Measurements from ENCODE around the gene DNAAF5.
"Not testable (repeated sequence)": the region's sequence is repeated elsewhere in the genome, so short reads cannot be mapped to it uniquely, and the experiment has no call there.

DNAAF5 gene

DNA sequence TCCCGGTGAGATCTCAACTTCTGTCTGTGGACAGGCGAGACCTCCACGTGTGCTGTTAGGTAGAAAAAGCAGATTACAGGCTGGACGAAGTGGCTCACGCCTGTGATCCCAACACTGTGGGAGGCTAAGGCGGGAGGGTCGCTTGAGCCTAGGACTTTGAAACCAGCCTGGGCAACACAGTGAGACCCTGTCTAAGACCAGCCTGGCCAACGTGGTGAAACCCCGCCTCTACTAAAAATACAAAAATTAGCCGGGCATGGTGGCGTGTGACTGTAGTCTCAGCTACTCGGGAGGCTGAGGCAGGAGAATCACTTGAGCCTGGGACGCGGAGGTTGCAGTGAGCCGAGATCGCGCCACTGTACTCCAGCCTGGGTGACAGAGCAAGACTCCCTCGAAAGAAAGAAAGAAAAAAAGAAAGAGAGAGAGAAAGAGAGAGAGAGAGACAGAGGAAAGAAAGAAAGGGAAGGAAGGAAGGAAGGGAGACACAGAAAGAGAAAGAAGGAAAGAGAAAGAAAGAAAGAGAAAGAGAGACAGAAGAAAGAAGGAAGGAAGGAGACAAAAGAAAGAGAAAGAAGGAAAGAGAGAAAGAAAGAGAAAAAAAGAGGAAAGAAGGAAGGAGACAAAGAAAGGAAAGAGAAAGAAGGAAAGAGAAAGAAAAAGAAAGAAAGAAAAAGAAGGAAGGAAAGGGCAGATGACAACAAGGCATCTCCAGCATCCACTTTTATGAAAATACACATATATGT is 76.2 kb downstream of the DNAAF5 start:
- peak overlapping the region in 1 of 5 donors; percentile 31 for H3K4me3 ChIP-seq (ENCODE audit: low read depth in 1 of 5, low read length in 5 of 5)
- H3K27ac ChIP-seq (ENCODE audit: low read depth, low read length), result peak overlapping the region; percentile 75
- H3K9ac ChIP-seq (ENCODE audit: low read length in 5 of 5), result peak overlapping the region in 3 of 5 donors; percentile 16 to 48 (median 35)
- H3K4me1 ChIP-seq (ENCODE audit: control insufficient read depth in 5 of 5, insufficient read depth in 5 of 5, low read length in 5 of 5), result peaks cover 1 to 26% (median 22%) of the 10 kb centered on the region in 5 donors
- H3K36me3 ChIP-seq (ENCODE audit: control insufficient read depth in 5 of 5, insufficient read depth in 5 of 5, low read length in 5 of 5), result no peaks in the 10 kb centered on the region
- no peaks in the 10 kb centered on the region for H3K9me3 ChIP-seq (ENCODE audit: control insufficient read depth in 5 of 5, low read length in 5 of 5)
- H3K27me3 ChIP-seq (ENCODE audit: control insufficient read depth in 5 of 5, insufficient read depth in 4 of 5, low read length in 5 of 5), result no peaks in the 10 kb centered on the region

DNA sequence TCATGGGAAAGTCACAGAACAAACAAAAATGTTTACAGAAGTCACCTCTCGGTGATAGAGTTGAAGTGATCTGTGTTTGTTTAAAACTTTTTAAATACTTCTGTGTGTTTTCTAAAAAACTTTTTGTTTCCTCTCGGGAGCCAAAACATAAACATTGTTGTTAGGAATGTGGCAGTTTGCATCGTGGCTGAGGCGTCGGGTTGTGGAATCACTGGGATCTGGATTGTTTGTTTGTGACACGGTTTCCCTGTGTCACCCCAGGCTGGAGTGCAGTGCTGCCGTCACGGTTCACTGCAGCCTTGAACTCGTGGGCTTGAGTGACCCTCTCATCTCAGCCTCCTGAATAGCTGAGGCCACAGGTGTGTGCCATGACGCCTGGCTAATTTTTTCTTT is 76.7 kb downstream of the DNAAF5 start:
- H3K9ac ChIP-seq (ENCODE audit: low read length in 5 of 5), result peak overlapping the region in 1 of 5 donors; percentile 16
- no peaks in the 10 kb centered on the region for H3K27me3 ChIP-seq (ENCODE audit: control insufficient read depth in 5 of 5, insufficient read depth in 4 of 5, low read length in 5 of 5)
- H3K27ac ChIP-seq (ENCODE audit: low read depth, low read length), result peak overlapping the region; percentile 75
- H3K4me3 ChIP-seq (ENCODE audit: low read depth in 1 of 5, low read length in 5 of 5), result no peak overlapping the region
- no peaks in the 10 kb centered on the region for H3K9me3 ChIP-seq (ENCODE audit: control insufficient read depth in 5 of 5, low read length in 5 of 5)
- peaks cover 1 to 26% (median 23%) of the 10 kb centered on the region in 5 donors for H3K4me1 ChIP-seq (ENCODE audit: control insufficient read depth in 5 of 5, insufficient read depth in 5 of 5, low read length in 5 of 5)
- H3K36me3 ChIP-seq (ENCODE audit: control insufficient read depth in 5 of 5, insufficient read depth in 5 of 5, low read length in 5 of 5), result no peaks in the 10 kb centered on the region

DNA sequence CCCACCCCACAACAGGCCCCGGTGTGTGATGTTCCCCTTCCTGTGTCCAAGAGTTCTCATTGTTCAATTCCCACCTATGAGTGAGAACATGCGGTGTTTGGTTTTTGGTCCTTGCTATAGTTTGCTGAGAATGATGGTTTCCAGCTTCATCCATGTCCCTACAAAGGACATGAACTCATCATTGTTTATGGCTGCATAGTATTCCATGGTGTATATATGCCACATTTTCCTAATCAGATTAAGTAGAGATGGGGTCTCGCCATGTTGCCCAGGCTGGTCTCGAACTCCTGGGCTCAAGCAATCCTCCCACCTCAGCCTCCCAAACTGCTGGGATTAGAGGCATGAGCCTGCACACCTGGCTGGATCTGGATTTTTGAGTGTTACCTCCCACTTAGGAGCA is 77.3 kb downstream of the DNAAF5 start:
- H3K27me3 ChIP-seq (ENCODE audit: control insufficient read depth in 5 of 5, insufficient read depth in 4 of 5, low read length in 5 of 5); H3K36me3 ChIP-seq (ENCODE audit: control insufficient read depth in 5 of 5, insufficient read depth in 5 of 5, low read length in 5 of 5); H3K9ac ChIP-seq (ENCODE audit: low read length in 5 of 5); H3K4me3 ChIP-seq (ENCODE audit: low read depth in 1 of 5, low read length in 5 of 5); H3K9me3 ChIP-seq (ENCODE audit: control insufficient read depth in 5 of 5, low read length in 5 of 5): not testable (repeated sequence)
- Histone ChIP-seq H3K4me1 (ENCODE audit: control insufficient read depth in 5 of 5, insufficient read depth in 5 of 5, low read length in 5 of 5) (peaks cover 1 to 26% (median 24%) of the 10 kb centered on the region in 5 donors), H3K27ac (ENCODE audit: low read depth, low read length) (peak overlapping the region; percentile 84)

DNA sequence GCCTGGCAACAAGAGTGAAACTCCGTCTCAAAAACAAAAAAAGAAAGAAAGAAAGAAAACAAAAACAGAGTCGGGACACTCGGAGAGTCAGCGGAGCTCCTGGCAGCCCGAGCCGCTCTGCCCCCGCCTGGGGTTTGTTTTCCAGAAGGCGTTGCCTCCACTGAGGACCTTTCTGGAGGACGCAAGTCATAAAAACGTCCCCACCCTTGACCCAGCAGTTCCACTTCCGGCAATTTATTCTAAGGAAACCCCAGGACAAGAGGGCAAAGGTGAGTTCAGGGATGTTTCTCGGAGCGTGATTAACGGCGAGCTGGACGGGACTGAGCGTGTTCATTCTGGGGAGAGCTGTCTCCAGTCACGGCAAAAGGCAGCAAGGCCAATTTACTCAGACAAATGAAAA is 78.8 kb downstream of the DNAAF5 start:
- Histone ChIP-seq H3K9me3 (ENCODE audit: control insufficient read depth in 5 of 5, low read length in 5 of 5) (no peaks in the 10 kb centered on the region), H3K27me3 (ENCODE audit: control insufficient read depth in 5 of 5, insufficient read depth in 4 of 5, low read length in 5 of 5) (no peaks in the 10 kb centered on the region), H3K27ac (ENCODE audit: low read depth, low read length) (peak overlapping the region; percentile 84), H3K36me3 (ENCODE audit: control insufficient read depth in 5 of 5, insufficient read depth in 5 of 5, low read length in 5 of 5) (no peaks in the 10 kb centered on the region), H3K4me1 (ENCODE audit: control insufficient read depth in 5 of 5, insufficient read depth in 5 of 5, low read length in 5 of 5) (peaks cover 1 to 26% (median 21%) of the 10 kb centered on the region in 5 donors), H3K4me3 (ENCODE audit: low read depth in 1 of 5, low read length in 5 of 5) (peak overlapping the region in 3 of 5 donors; percentile 27 to 48 (median 40)), H3K9ac (ENCODE audit: low read length in 5 of 5) (peak overlapping the region in 2 of 5 donors; percentile 3 to 56)

DNA sequence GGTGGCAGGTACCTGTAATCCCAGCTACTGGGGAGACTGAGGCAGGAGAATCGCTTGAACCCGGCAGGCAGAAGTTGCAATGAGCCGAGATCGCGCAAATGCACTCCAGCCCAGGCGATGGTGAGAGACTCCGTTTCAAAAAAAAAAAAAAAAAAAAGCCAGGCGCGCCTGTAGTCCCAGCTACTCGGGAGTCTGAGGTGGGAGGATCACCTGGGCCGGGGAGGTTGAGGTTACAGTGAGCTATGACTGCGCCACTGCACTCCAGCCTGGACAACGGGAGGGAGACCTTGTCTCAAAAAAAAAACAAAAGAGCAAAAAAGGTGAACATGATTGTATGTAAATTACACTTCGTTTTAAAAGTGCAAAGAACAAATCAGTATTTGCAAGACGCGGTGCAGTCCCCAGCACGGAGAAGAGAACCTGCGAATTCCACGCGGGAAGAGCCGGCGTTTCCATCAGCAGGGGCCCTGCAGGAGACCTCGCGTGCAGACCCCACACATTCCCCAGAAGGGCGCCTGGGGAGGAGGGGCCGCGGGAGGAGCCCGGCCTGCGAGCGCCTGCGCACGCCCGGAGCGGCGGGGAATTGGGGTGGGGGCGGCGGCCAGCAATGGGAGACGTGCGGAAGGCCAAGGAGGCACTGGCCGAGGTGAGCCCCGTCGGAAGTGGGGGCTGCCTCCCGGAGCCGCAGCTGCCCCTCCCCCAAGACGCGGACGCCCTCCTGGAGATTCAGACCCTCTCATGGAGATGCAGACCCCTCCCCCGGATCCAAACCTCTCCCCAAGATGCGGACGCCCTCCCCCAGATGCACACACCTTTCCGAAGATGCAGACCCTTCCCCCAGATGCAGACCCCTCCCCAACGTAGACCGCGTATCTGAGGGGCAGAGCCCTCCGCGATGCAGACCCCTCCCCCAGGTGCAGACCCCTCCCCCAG is 89.1 kb downstream of the DNAAF5 start:
- Histone ChIP-seq H3K4me3 (ENCODE audit: low read depth in 1 of 5, low read length in 5 of 5) (peak overlapping the region in 4 of 5 donors; percentile 40 to 56 (median 47)), H3K36me3 (ENCODE audit: control insufficient read depth in 5 of 5, insufficient read depth in 5 of 5, low read length in 5 of 5) (no peaks in the 10 kb centered on the region), H3K27ac (ENCODE audit: low read depth, low read length) (peak overlapping the region; percentile 46), H3K27me3 (ENCODE audit: control insufficient read depth in 5 of 5, insufficient read depth in 4 of 5, low read length in 5 of 5) (no peaks in the 10 kb centered on the region), H3K9ac (ENCODE audit: low read length in 5 of 5) (no peak overlapping the region), H3K9me3 (ENCODE audit: control insufficient read depth in 5 of 5, low read length in 5 of 5) (no peaks in the 10 kb centered on the region), H3K4me1 (ENCODE audit: control insufficient read depth in 5 of 5, insufficient read depth in 5 of 5, low read length in 5 of 5) (peaks cover 6 to 54% (median 48%) of the 10 kb centered on the region in 5 donors)

DNA sequence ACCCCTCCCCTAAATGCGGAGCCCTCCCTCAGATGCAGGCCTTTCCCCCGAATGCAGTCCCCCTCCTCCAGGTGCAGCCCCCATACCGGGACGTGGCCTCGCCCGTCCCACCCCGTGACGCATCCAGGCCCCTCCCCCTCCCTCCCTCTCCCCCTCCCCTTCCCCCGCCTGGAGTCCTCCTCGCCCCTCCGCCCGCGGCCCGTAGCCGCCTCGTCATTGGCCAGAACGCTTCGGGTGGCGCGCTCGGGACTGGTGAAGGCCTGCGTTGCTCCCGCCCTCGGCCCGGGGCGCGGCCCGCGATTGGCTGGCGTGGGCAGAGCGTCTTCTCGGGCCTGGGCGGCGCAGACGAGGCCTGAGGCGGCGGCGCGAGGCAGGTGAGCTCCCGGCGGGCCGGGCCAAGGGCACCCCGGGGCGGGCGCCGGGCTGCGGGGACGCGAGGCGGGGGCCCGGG is 89.8 kb downstream of the DNAAF5 start:
- Histone ChIP-seq H3K9me3 (ENCODE audit: control insufficient read depth in 5 of 5, low read length in 5 of 5) (no peaks in the 10 kb centered on the region), H3K4me3 (ENCODE audit: low read depth in 1 of 5, low read length in 5 of 5) (peak overlapping the region in 2 of 5 donors; percentile 82 to 84), H3K27ac (ENCODE audit: low read depth, low read length) (peak overlapping the region; percentile 46), H3K9ac (ENCODE audit: low read length in 5 of 5) (no peak overlapping the region), H3K4me1 (ENCODE audit: control insufficient read depth in 5 of 5, insufficient read depth in 5 of 5, low read length in 5 of 5) (peaks cover 6 to 57% (median 48%) of the 10 kb centered on the region in 5 donors), H3K27me3 (ENCODE audit: control insufficient read depth in 5 of 5, insufficient read depth in 4 of 5, low read length in 5 of 5) (no peaks in the 10 kb centered on the region), H3K36me3 (ENCODE audit: control insufficient read depth in 5 of 5, insufficient read depth in 5 of 5, low read length in 5 of 5) (no peaks in the 10 kb centered on the region)

DNA sequence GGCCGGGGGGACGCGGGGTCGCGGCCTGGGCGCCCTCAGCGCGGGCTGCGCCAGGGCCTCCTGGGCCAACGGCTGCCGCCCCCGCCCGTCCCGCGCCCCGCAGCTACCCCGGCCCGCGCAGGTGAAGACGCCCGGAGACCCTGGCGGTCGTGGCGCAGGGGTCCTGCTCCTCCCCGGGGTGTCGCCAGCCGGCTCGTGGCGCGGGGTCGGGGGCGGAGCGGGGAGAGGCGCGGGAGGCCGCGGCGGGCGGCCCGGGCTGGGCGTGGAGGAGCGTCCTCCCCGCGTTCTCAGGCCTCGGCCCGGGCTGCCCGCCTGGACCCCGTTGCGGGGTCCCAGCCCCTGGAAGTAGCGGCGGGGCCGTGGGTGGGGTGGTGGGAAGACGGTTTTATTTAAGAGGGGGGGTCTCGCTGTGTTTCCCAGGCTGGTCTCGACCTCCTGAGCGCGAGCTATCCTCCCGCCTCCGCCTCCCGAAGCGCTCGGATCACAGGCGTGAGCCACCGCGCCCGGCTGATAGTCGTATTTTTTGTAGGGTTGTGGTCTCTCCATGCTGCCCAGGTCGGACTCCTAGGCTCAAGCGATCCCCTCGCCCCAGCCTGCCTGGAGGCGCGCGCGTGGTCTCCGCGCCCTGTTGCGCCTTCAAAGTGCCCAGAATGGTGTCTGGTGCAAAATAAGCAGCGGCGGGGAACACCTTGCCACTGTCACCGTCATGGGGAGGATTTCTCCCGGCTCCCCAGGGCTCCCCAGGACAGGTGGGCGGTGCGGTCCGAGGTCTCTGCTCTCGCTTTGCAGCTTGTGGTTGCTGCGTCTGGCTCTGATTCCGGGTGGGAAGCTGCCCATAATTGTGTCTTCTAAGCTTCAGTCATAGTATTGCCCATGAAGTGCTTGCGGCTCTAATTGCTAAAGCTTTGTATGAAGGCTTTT is 90.5 kb downstream of the DNAAF5 start:
- H3K4me1 ChIP-seq (ENCODE audit: control insufficient read depth in 5 of 5, insufficient read depth in 5 of 5, low read length in 5 of 5), result peaks cover 6 to 58% (median 49%) of the 10 kb centered on the region in 5 donors
- peak overlapping the region; percentile 80 for H3K27ac ChIP-seq (ENCODE audit: low read depth, low read length)
- H3K27me3 ChIP-seq (ENCODE audit: control insufficient read depth in 5 of 5, insufficient read depth in 4 of 5, low read length in 5 of 5), result no peaks in the 10 kb centered on the region
- peak overlapping the region; percentile 77 to 91 (median 83) for H3K9ac ChIP-seq (ENCODE audit: low read length in 5 of 5)
- no peaks in the 10 kb centered on the region for H3K36me3 ChIP-seq (ENCODE audit: control insufficient read depth in 5 of 5, insufficient read depth in 5 of 5, low read length in 5 of 5)
- peak overlapping the region; percentile 64 to 84 (median 81) for H3K4me3 ChIP-seq (ENCODE audit: low read depth in 1 of 5, low read length in 5 of 5)
- no peaks in the 10 kb centered on the region for H3K9me3 ChIP-seq (ENCODE audit: control insufficient read depth in 5 of 5, low read length in 5 of 5)

DNA sequence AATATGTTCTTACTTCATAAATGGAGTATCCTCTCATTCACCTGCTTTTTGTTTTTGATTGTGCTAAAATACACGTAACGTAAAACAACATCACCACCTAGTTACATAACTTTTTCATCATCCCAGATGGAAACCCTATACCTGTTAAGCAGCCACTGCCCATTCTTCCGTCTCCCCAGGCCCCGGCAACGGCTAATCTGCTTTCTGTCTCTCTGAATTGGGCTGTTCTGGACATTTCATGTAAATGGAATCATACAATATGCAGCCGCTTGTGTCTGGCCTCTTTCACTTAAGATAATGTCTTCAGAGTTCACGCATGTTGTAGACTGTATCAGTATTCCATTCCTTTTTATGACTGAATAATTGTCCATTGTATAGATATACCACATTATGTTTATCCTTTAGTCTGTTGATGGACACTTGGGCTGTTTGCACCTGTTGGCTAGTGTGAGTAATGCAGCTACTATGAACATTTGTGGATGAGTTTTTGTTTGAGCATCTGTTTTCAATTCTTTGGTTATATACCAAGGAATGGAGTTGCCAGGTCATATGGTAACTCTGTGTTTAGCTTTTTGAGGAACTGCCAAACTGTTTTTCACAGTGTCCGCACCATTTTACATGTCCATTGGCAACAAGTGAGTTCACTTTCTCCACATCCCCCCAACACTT is 91.7 kb downstream of the DNAAF5 start:
- peak overlapping the region; percentile 80 for H3K27ac ChIP-seq (ENCODE audit: low read depth, low read length)
- peaks cover 6 to 59% (median 49%) of the 10 kb centered on the region in 5 donors for H3K4me1 ChIP-seq (ENCODE audit: control insufficient read depth in 5 of 5, insufficient read depth in 5 of 5, low read length in 5 of 5)
- H3K36me3 ChIP-seq (ENCODE audit: control insufficient read depth in 5 of 5, insufficient read depth in 5 of 5, low read length in 5 of 5), result peaks cover 0 to 7% (median 3%) of the 10 kb centered on the region in 5 donors
- no peaks in the 10 kb centered on the region for H3K27me3 ChIP-seq (ENCODE audit: control insufficient read depth in 5 of 5, insufficient read depth in 4 of 5, low read length in 5 of 5)
- peak overlapping the region in 4 of 5 donors; percentile 12 to 84 (median 81) for H3K4me3 ChIP-seq (ENCODE audit: low read depth in 1 of 5, low read length in 5 of 5)
- no peaks in the 10 kb centered on the region for H3K9me3 ChIP-seq (ENCODE audit: control insufficient read depth in 5 of 5, low read length in 5 of 5)
- H3K9ac ChIP-seq (ENCODE audit: low read length in 5 of 5), result no peak overlapping the region

DNA sequence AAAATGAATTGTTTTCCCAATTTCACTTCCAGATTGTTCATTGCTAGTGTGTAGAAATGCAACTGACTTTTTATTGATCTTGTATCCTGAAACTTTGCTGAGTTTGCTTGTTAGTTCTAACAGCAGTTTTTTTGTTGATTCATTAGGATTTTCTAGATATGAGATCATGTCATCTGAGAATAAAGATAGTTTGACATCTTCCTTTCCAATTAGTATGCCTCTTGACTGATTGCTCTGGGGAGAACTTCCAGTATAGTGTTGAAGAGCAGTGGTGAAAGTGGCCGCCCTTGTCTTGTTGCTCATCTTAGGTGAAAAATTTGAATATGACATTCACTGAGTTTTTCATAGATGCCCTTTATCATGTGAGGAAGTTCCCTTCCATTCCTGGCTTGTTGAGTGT is 93.8 kb downstream of the DNAAF5 start:
- no peaks in the 10 kb centered on the region for H3K27me3 ChIP-seq (ENCODE audit: control insufficient read depth in 5 of 5, insufficient read depth in 4 of 5, low read length in 5 of 5)
- H3K4me1 ChIP-seq (ENCODE audit: control insufficient read depth in 5 of 5, insufficient read depth in 5 of 5, low read length in 5 of 5), result peaks cover 3 to 68% (median 53%) of the 10 kb centered on the region in 5 donors
- H3K4me3 ChIP-seq (ENCODE audit: low read depth in 1 of 5, low read length in 5 of 5), result no peak overlapping the region
- H3K36me3 ChIP-seq (ENCODE audit: control insufficient read depth in 5 of 5, insufficient read depth in 5 of 5, low read length in 5 of 5), result peaks cover 0 to 7% (median 3%) of the 10 kb centered on the region in 5 donors
- H3K9ac ChIP-seq (ENCODE audit: low read length in 5 of 5), result no peak overlapping the region
- no peak overlapping the region for H3K27ac ChIP-seq (ENCODE audit: low read depth, low read length)
- no peaks in the 10 kb centered on the region for H3K9me3 ChIP-seq (ENCODE audit: control insufficient read depth in 5 of 5, low read length in 5 of 5)

Measured in subcutaneous abdominal adipose tissue (tissue), 5 donors.